WTC11 (cell line): Measurements from ENCODE around the gene ENTPD8.

Experiments used
- TCF7 ChIP-seq: sonication (generic); formaldehyde crosslinking; IDR thresholded peaks from 2 replicates; pipeline ENCODE4 v1.8.0; 2022; ENCODE audit warnings: mild to moderate bottlenecking, low read depth, missing genetic modification reagents, moderate library complexity
- ZNF138 ChIP-seq: sonication (generic); formaldehyde crosslinking; conservative IDR thresholded peaks from 2 replicates; pipeline ENCODE4 v1.8.1; 2022; ENCODE audit warnings: mild to moderate bottlenecking, moderate library complexity, missing genetic modification reagents
- TF ChIP-seq, protein P1 (sequence below): fragments of 200-600 bp; IDR thresholded peaks from 2 replicates; pipeline ENCODE4 v1.8.0; 2022; ENCODE audit warnings: antibody characterized with exemption
- TF ChIP-seq, protein P2 (sequence below): fragments of 250-450 bp; sonication (Bioruptor Pico); conservative IDR thresholded peaks from 2 replicates; pipeline ENCODE4 v1.9.0; 2021; ENCODE audit warnings: mild to moderate bottlenecking
- TF ChIP-seq, protein P3 (sequence below): sonication (generic); formaldehyde crosslinking; IDR thresholded peaks from 2 replicates; pipeline ENCODE4 v1.8.0; 2023; ENCODE audit warnings: missing genetic modification reagents, mild to moderate bottlenecking, borderline replicate concordance

DNA sequence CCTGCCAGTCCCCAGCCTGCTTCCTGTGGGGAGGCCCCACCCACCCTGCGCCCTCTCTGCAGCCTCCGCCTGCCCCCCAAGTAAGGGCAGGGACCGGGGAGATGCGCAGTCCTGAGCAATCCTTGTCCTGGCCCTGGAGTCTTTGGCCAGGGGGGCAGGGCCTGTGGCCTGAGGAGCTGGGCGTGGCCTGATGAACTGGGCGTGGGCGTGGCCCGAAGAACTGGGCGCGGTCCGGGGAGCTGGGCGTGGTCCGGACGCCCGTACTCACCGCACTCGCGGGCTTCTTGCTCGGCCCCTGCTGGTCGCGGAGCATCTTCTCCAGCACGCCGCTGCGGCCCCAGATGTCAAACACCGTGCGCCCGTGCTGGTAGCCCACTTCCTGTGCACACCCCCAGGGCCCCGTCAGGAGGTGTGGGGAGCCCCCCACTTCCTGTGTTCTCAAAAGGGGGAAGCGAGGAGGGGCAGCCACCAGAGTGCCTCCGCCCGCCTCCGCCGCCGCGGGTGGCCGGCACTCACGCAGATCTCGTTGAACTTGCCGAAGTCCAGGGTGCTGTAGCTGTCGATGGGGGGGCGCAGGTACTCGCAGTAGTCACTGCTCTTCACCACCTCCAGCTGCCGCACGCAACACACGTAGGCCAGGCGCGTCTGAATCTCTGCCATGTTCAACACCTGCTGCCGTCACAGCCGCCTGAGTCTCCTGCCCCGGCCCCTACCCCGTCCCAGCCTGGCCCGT, 20.7 kb upstream of the ENTPD8 start:
- TF ChIP-seq, protein P1, sequence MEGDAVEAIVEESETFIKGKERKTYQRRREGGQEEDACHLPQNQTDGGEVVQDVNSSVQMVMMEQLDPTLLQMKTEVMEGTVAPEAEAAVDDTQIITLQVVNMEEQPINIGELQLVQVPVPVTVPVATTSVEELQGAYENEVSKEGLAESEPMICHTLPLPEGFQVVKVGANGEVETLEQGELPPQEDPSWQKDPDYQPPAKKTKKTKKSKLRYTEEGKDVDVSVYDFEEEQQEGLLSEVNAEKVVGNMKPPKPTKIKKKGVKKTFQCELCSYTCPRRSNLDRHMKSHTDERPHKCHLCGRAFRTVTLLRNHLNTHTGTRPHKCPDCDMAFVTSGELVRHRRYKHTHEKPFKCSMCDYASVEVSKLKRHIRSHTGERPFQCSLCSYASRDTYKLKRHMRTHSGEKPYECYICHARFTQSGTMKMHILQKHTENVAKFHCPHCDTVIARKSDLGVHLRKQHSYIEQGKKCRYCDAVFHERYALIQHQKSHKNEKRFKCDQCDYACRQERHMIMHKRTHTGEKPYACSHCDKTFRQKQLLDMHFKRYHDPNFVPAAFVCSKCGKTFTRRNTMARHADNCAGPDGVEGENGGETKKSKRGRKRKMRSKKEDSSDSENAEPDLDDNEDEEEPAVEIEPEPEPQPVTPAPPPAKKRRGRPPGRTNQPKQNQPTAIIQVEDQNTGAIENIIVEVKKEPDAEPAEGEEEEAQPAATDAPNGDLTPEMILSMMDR = no peak
- TF ChIP-seq, protein P2, sequence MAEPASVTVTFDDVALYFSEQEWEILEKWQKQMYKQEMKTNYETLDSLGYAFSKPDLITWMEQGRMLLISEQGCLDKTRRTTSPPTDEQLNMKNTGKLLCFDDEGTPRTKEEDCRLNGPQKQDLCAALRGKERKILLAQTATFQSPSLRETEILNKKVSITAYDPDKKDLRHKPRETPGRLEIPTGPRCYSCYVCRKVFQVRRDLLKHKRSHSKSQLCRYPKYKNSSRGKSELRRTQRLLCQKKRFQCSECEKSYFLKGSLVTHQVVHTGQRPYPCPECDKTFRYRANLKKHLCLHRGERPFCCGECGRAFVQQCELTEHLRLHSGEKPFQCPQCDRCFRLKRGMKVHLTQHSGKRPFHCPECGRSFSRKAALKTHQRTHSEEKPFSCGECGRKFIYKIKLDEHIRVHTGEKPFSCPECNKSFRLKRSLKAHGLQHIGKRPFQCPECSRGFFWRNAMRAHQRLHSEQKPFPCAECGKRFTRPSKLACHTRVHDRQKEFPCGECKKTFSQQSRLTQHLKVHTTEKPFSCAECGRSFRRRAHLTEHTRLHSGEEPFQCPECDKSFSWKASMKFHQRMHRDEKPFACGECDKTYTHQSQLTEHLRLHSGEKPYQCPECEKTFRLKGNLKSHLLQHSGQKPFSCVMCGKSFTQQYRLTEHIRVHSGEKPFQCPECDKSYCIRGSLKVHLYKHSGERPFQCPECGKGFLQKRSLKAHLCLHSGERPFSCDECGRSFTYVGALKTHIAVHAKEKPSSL (CRISPR knock-in tag) = no peak
- TF ChIP-seq TCF7 (CRISPR knock-in tag) (no peak), ZNF138 (CRISPR knock-in tag) (no peak)
- TF ChIP-seq, protein P3, sequence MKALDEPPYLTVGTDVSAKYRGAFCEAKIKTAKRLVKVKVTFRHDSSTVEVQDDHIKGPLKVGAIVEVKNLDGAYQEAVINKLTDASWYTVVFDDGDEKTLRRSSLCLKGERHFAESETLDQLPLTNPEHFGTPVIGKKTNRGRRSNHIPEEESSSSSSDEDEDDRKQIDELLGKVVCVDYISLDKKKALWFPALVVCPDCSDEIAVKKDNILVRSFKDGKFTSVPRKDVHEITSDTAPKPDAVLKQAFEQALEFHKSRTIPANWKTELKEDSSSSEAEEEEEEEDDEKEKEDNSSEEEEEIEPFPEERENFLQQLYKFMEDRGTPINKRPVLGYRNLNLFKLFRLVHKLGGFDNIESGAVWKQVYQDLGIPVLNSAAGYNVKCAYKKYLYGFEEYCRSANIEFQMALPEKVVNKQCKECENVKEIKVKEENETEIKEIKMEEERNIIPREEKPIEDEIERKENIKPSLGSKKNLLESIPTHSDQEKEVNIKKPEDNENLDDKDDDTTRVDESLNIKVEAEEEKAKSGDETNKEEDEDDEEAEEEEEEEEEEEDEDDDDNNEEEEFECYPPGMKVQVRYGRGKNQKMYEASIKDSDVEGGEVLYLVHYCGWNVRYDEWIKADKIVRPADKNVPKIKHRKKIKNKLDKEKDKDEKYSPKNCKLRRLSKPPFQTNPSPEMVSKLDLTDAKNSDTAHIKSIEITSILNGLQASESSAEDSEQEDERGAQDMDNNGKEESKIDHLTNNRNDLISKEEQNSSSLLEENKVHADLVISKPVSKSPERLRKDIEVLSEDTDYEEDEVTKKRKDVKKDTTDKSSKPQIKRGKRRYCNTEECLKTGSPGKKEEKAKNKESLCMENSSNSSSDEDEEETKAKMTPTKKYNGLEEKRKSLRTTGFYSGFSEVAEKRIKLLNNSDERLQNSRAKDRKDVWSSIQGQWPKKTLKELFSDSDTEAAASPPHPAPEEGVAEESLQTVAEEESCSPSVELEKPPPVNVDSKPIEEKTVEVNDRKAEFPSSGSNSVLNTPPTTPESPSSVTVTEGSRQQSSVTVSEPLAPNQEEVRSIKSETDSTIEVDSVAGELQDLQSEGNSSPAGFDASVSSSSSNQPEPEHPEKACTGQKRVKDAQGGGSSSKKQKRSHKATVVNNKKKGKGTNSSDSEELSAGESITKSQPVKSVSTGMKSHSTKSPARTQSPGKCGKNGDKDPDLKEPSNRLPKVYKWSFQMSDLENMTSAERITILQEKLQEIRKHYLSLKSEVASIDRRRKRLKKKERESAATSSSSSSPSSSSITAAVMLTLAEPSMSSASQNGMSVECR (CRISPR knock-in tag) = no peak
